ENCODE results near the gene APRT. TPM values are rescaled to one million over a fixed set of nuclear protein-coding genes. Genes with fewer than 3 reads are reported as not detected.

The APRT gene
- total RNA-seq, 4 donors from 2014 or later, result 81.6 to 221 (median 149) TPM

GRCh38 chr16:88804173-88804551 lies 7.6 kb downstream of the APRT start:
- TF ChIP-seq EP300 (IDR thresholded peaks at IDR 0.05; ENCODE audit: low read depth), result no peak
- TF ChIP-seq CTCF (IDR thresholded peaks at IDR 0.05), result no peak
- TF ChIP-seq POLR2A (IDR thresholded peaks at IDR 0.05), result no peak
- no peak for TF ChIP-seq POLR2AphosphoS5 (IDR thresholded peaks at IDR 0.05)
- Histone ChIP-seq H3K27me3 (no peaks in the 10 kb centered on the region), H3K9me3 (no peaks in the 10 kb centered on the region), H3K4me1 (peaks cover 6 to 24% (median 21%) of the 10 kb centered on the region in 4 donors), H3K27ac (peak overlapping the region in 2 of 4 donors; percentile 88 to 89), H3K4me3 (peak overlapping the region in 3 of 4 donors; percentile 51 to 87 (median 70)), H3K36me3 (no peaks in the 10 kb centered on the region)
- in situ Hi-C loops (cut with MboI; ENCODE audit: low pct_ligation_motif_present in 1 of 4, low pct_unique_long_range_greater_than_20kb in 1 of 4, low sequenced_read_pairs in 3 of 4), result loop anchor here in 1 of 4 donors (25.0 kb wide), 1 partner anchor 408 kb away; the partner anchor contains the start of genes SLC22A31 and ZNF778
- WGBS, 2 donors (ENCODE audit: low coverage in 1 of 2), result 2% methylated on average over 16 of the region's 16 CpGs; no CpG with 5 or more reads in 1 of the 2 donors
- DNase-seq, result no peak
- intact Hi-C loops (cut with DNase I; ENCODE audit: low total_unique reads), result no loop called here

- intact Hi-C loops (cut with DNase I; ENCODE audit: low total_unique reads), result no loop called here
- H3K27ac ChIP-seq, result peak within 1 kb of the TSS; percentile 83 to 89 (median 87)
- in situ Hi-C loops (cut with MboI; ENCODE audit: low pct_ligation_motif_present in 1 of 4, low pct_unique_long_range_greater_than_20kb in 1 of 4, low sequenced_read_pairs in 3 of 4), result loop anchor here in 1 of 4 donors (25.0 kb wide), 1 partner anchor 409 kb away; the partner anchor contains the start of genes SLC22A31 and ZNF778
- peaks cover 6 to 24% (median 21%) of the 10 kb centered on the region in 4 donors for H3K4me1 ChIP-seq
- H3K4me3 ChIP-seq, result peak within 1 kb of the TSS; percentile 47 to 87 (median 60)
- TF ChIP-seq EP300 (IDR thresholded peaks at IDR 0.05; ENCODE audit: low read depth) (no peak), POLR2A (IDR thresholded peaks at IDR 0.05) (peak; percentile 49), CTCF (IDR thresholded peaks at IDR 0.05) (no peak), POLR2AphosphoS5 (IDR thresholded peaks at IDR 0.05) (peak; percentile 50 to 82 (median 67))
- no peaks in the 10 kb centered on the region for H3K9me3 ChIP-seq
- H3K36me3 ChIP-seq, result no peaks in the 10 kb centered on the region
- DNase-seq, result peak; percentile 85
- WGBS, 2 donors (ENCODE audit: low coverage in 1 of 2), result 1% methylated on average over 63 of the region's 98 CpGs; no CpG with 5 or more reads in 1 of the 2 donors
- H3K27me3 ChIP-seq, result no peaks in the 10 kb centered on the region
Observed at GRCh38 chr16:88803264-88803987, 8.3 kb downstream of the APRT start, which contains the start of gene CDT1. CDT1 (plus strand) TSS chr16:88803789; CDS start chr16:88803832, 43 bp downstream.

GRCh38 chr16:88800277-88800592 lies 11.5 kb downstream of the APRT start:
- peaks cover 6 to 24% (median 22%) of the 10 kb centered on the region in 4 donors for H3K4me1 ChIP-seq
- no peaks in the 10 kb centered on the region for H3K27me3 ChIP-seq
- in situ Hi-C loops (cut with MboI; ENCODE audit: low pct_ligation_motif_present in 1 of 4, low pct_unique_long_range_greater_than_20kb in 1 of 4, low sequenced_read_pairs in 3 of 4), result loop anchor here in 1 of 4 donors (25.0 kb wide), 1 partner anchor 412 kb away; the partner anchor contains the start of genes SLC22A31 and ZNF778
- no peak overlapping the region for H3K4me3 ChIP-seq
- 91 to 93% methylated on average over 3 to 6 of the region's 6 CpGs for WGBS, 2 donors (ENCODE audit: low coverage in 1 of 2)
- intact Hi-C loops (cut with DNase I; ENCODE audit: low total_unique reads), result no loop called here
- TF ChIP-seq POLR2A (IDR thresholded peaks at IDR 0.05), result no peak
- TF ChIP-seq POLR2AphosphoS5 (IDR thresholded peaks at IDR 0.05), result no peak
- no peak for TF ChIP-seq CTCF (IDR thresholded peaks at IDR 0.05)
- TF ChIP-seq EP300 (IDR thresholded peaks at IDR 0.05; ENCODE audit: low read depth), result no peak
- DNase-seq, result no peak
- H3K36me3 ChIP-seq, result no peaks in the 10 kb centered on the region
- H3K9me3 ChIP-seq, result no peaks in the 10 kb centered on the region
- no peak overlapping the region for H3K27ac ChIP-seq

GRCh38 chr16:88799569-88800276 lies 12.0 kb downstream of the APRT start:
- in situ Hi-C loops (cut with MboI; ENCODE audit: low pct_ligation_motif_present in 1 of 4, low pct_unique_long_range_greater_than_20kb in 1 of 4, low sequenced_read_pairs in 3 of 4) (loop anchor here in 1 of 4 donors (25.0 kb wide), 1 partner anchor 413 kb away; the partner anchor contains the start of genes SLC22A31 and ZNF778), intact Hi-C loops (cut with DNase I; ENCODE audit: low total_unique reads) (no loop called here)
- TF ChIP-seq POLR2A (IDR thresholded peaks at IDR 0.05) (no peak), POLR2AphosphoS5 (IDR thresholded peaks at IDR 0.05) (no peak), EP300 (IDR thresholded peaks at IDR 0.05; ENCODE audit: low read depth) (no peak), CTCF (IDR thresholded peaks at IDR 0.05) (no peak)
- Histone ChIP-seq H3K4me3 (no peak overlapping the region), H3K27me3 (no peaks in the 10 kb centered on the region), H3K27ac (no peak overlapping the region), H3K36me3 (no peaks in the 10 kb centered on the region), H3K4me1 (peaks cover 6 to 21% (median 19%) of the 10 kb centered on the region in 4 donors), H3K9me3 (no peaks in the 10 kb centered on the region)
- WGBS, 2 donors (ENCODE audit: low coverage in 1 of 2), result 80 to 85% methylated on average over 4 to 17 of the region's 17 CpGs
- no peak for DNase-seq

Measured in transverse colon (tissue), 4 donors.